KMS-11 (cell line): ENCODE measurements around the gene USP2.

Experiments
- H2AFZ ChIP-seq: fragments of 200-600 bp; sonication (generic); 2 replicates; pipeline ENCODE4 v1.6.1; 2016; ENCODE audit warnings: antibody characterized with exemption, mixed run types, low read depth
- H3K27ac ChIP-seq: fragments of 200-600 bp; sonication (generic); 2 replicates; pipeline ENCODE4 v1.6.1; 2016; ENCODE audit warnings: mild to moderate bottlenecking, mixed run types
- H3K27me3 ChIP-seq: fragments of 200-600 bp; sonication (generic); 2 replicates; pipeline ENCODE4 v1.6.1; 2017; ENCODE audit warnings: mild to moderate bottlenecking, low read depth, mixed run types, moderate library complexity; ENCODE audit not compliant: insufficient read depth
- H3K36me3 ChIP-seq: fragments of 200-600 bp; sonication (generic); 2 replicates; pipeline ENCODE4 v1.6.1; 2017; ENCODE audit warnings: mild to moderate bottlenecking, mixed run types; ENCODE audit not compliant: insufficient read depth
- H3K4me1 ChIP-seq: fragments of 200-600 bp; sonication (generic); 2 replicates; pipeline ENCODE4 v1.6.1; 2016; ENCODE audit warnings: mild to moderate bottlenecking, low read depth, mixed run types; ENCODE audit not compliant: poor library complexity, severe bottlenecking
- H3K4me2 ChIP-seq: fragments of 200-600 bp; sonication (generic); 2 replicates; pipeline ENCODE4 v1.7.0; 2016; ENCODE audit warnings: mild to moderate bottlenecking, mixed run types
- H3K4me3 ChIP-seq: fragments of 200-600 bp; sonication (generic); IDR thresholded peaks from 2 replicates; pipeline ENCODE4 v1.6.1; 2017; ENCODE audit warnings: low read depth, low read length, mixed read lengths; ENCODE audit not compliant: insufficient read depth
- H3K79me2 ChIP-seq: fragments of 200-600 bp; sonication (generic); 2 replicates; pipeline ENCODE4 v1.6.1; 2016; ENCODE audit warnings: low read depth, mixed run types; ENCODE audit not compliant: insufficient read depth
- H3K9ac ChIP-seq: fragments of 200-600 bp; sonication (generic); 2 replicates; pipeline ENCODE4 v1.6.1; 2016; ENCODE audit warnings: mild to moderate bottlenecking, mixed run types
- H4K20me1 ChIP-seq: fragments of 200-600 bp; sonication (generic); 2 replicates; pipeline ENCODE4 v1.6.1; 2016; ENCODE audit warnings: mild to moderate bottlenecking, mixed run types; ENCODE audit not compliant: insufficient read depth
- CTCF ChIP-seq: fragments of 200-600 bp; sonication (generic); conservative IDR thresholded peaks from 2 replicates; pipeline ENCODE4 v1.6.1; 2017; ENCODE audit warnings: low read depth, mild to moderate bottlenecking, antibody characterized with exemption, low read length, moderate library complexity, mixed read lengths

USP2 gene

GRCh38 chr11:119320776-119321524, 60.5 kb downstream of the USP2 start:
- Histone ChIP-seq H3K4me1 (peaks cover 7% of the 10 kb centered on the region), H2AFZ (peak overlapping the region; percentile 61), H3K27me3 (no peaks in the 10 kb centered on the region; the same call in 1 of the 2 replicates), H3K36me3 (no peaks in the 10 kb centered on the region), H3K9ac (peak overlapping the region; percentile 52; the same call in 1 of the 2 replicates), H3K79me2 (no peaks in the 10 kb centered on the region), H3K27ac (peak overlapping the region; percentile 58), H3K4me3 (no peak overlapping the region), H3K4me2 (peak overlapping the region; percentile 54), H4K20me1 (no peaks in the 10 kb centered on the region)
- TF ChIP-seq CTCF = no peak

GRCh38 chr11:119320240-119320775, 61.2 kb downstream of the USP2 start:
- peaks cover 7% of the 10 kb centered on the region for H3K4me1 ChIP-seq
- H3K36me3 ChIP-seq = no peaks in the 10 kb centered on the region
- no peak overlapping the region for H3K4me2 ChIP-seq
- H3K27me3 ChIP-seq = no peaks in the 10 kb centered on the region; the same call in 1 of the 2 replicates
- no peak for TF ChIP-seq CTCF
- peak overlapping the region; percentile 52; the same call in 1 of the 2 replicates for H3K9ac ChIP-seq
- no peaks in the 10 kb centered on the region for H4K20me1 ChIP-seq
- no peak overlapping the region for H3K27ac ChIP-seq
- no peaks in the 10 kb centered on the region for H3K79me2 ChIP-seq
- H2AFZ ChIP-seq = no peak overlapping the region
- H3K4me3 ChIP-seq = no peak overlapping the region

DNA sequence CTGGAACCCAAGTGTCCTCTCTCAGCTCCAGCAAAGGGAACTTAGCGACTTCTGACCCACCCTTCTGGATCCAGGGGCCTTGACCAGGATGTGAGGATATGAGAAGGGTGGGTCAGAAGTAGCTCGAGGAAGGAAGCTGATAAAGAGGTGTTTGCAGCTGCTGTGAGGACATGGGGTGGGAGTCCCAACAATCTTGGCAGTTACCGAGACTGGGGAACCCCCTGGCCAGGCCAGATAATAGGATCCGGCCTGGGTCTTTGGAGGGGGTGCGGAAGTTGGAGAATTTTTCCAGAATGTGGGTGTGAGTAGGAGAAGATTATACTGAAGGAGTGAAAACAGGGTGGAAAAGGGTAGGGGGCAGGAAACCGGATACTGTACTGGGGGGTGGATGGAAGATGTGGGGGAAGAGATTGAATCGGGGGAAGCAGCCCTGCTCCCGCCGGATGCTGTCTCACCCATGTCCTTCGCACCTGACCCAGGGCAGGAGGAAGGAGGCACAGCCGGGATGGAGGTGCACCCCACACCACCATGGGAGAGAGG, 61.7 kb downstream of the USP2 start:
- Histone ChIP-seq H3K36me3 (no peaks in the 10 kb centered on the region), H3K4me2 (no peak overlapping the region), H2AFZ (no peak overlapping the region), H3K79me2 (no peaks in the 10 kb centered on the region), H3K27me3 (no peaks in the 10 kb centered on the region; the same call in 1 of the 2 replicates), H3K27ac (no peak overlapping the region), H4K20me1 (no peaks in the 10 kb centered on the region), H3K9ac (no peak overlapping the region), H3K4me3 (no peak overlapping the region), H3K4me1 (peaks cover 11% of the 10 kb centered on the region)
- no peak for TF ChIP-seq CTCF

GRCh38 chr11:119319136-119319699, 62.3 kb downstream of the USP2 start:
- H3K9ac ChIP-seq = no peak overlapping the region
- no peak overlapping the region for H2AFZ ChIP-seq
- no peaks in the 10 kb centered on the region for H3K79me2 ChIP-seq
- peaks cover 14% of the 10 kb centered on the region for H3K4me1 ChIP-seq
- H3K4me3 ChIP-seq = no peak overlapping the region
- no peaks in the 10 kb centered on the region for H3K36me3 ChIP-seq
- no peaks in the 10 kb centered on the region for H4K20me1 ChIP-seq
- TF ChIP-seq CTCF = no peak
- no peak overlapping the region for H3K4me2 ChIP-seq
- no peaks in the 10 kb centered on the region; the same call in 1 of the 2 replicates for H3K27me3 ChIP-seq
- H3K27ac ChIP-seq = no peak overlapping the region
